Ovary (tissue), 9 donors: ENCODE measurements around the gene FUT7. TPM values are rescaled to one million over a fixed set of nuclear protein-coding genes. Genes with fewer than 3 reads are reported as not detected.

ENCODE experiments used
- DNase-seq, 5 donors: peaks; one replicate each; pipeline ENCODE4 v3.0.0-alpha.2; 2019 to 2020
- H3K27ac ChIP-seq, 2 donors: fragments of 200-600 bp; one replicate each; pipeline versions ENCODE4 v1.5.1 to v1.8.0; 2019 to 2022
- H3K27me3 ChIP-seq: fragments of 200-600 bp; one replicate; pipeline ENCODE4 v1.8.0; 2022
- H3K36me3 ChIP-seq: fragments of 200-600 bp; sonication (generic); one replicate; pipeline ENCODE4 v1.5.1; 2019
- H3K4me1 ChIP-seq: one replicate; pipeline ENCODE4 v1.8.1; 2013; ENCODE audit warnings: mild to moderate bottlenecking, moderate library complexity; ENCODE audit not compliant: insufficient read depth
- H3K4me3 ChIP-seq: fragments of 200-600 bp; sonication (generic); one replicate; pipeline ENCODE4 v1.5.1; 2017
- H3K9me3 ChIP-seq, 2 donors: fragments of 200-600 bp in 1 of 2; sonication (generic) in 1 of 2; one replicate each; pipeline versions ENCODE4 v1.5.1 to v1.8.1; 2013 to 2019; ENCODE audit warnings: mild to moderate bottlenecking in 1 of 2, moderate library complexity in 1 of 2
- CTCF ChIP-seq, 3 donors: fragments of 450-650 bp in 2 of 3; fragments of 200-600 bp in 1 of 3; IDR thresholded peaks; one replicate each; pipeline versions ENCODE4 v1.5.1 to v1.8.0; 2016 to 2022; ENCODE audit warnings: antibody characterized with exemption in 3 of 3, mild to moderate bottlenecking in 1 of 3
- EP300 ChIP-seq: sonication (generic); formaldehyde crosslinking; IDR thresholded peaks from one replicate; pipeline ENCODE4 v1.6.1; 2017; ENCODE audit warnings: antibody characterized with exemption
- POLR2A ChIP-seq: fragments of 450-650 bp; IDR thresholded peaks from one replicate; pipeline ENCODE4 v1.6.1; 2017; ENCODE audit warnings: antibody characterized with exemption, mild to moderate bottlenecking, moderate library complexity
- WGBS, 3 donors: extraction: QIAGEN DNeasy Blood & Tissue Kit in 1 of 3; methylation state at CpG; one replicate each; pipeline versions ENCODE4 v1.1.5 to v1.1.7; 2013 to 2017; 5-methylcytosine and 5-hydroxymethylcytosine counted together
- intact Hi-C, 4 donors: fragments of 100-400 bp; cut with DNase I; formaldehyde crosslinking; loops; one replicate each; pipeline versions ENCODE4 v1.11.0 to v1.15.1; 2022 to 2023
- polyA plus RNA-seq, 2 donors: library from polyadenylated mRNA; stranded (reverse); fragments of 200-250 nt in 1 of 2; fragments of 350-450 nt in 1 of 2; fragmentation: Illumina TruSeq in 1 of 2; extraction: RNeasy Lipid Tissue Mini Kit (QIAGEN cat#74804) in 1 of 2; gene quantifications; one replicate each; pipeline ENCODE4 v1.2.3, GENCODE V29; 2013 to 2014
- total RNA-seq, 7 donors: library from RNA; depleted of rRNA in 2 of 7; stranded (reverse); fragments of >200 nt in 2 of 7; fragmentation: NEBNext Ultra II Directional in 3 of 7; extraction: Animal tissue kit (Norgen Biotek cat#: 25700) in 3 of 7; gene quantifications; one replicate each; pipeline versions ENCODE4 v1.1.0 to v1.2.4, GENCODE V29; 2016 to 2023
- donor health status: DM: no; HTN: no; CAD: no; lungs with moderate emphysema.
- donor health status: DM: no; HTN: no; CAD: no.
- donor health status: Bipolar disorder and iron deficiency.
- donor health status: DM: yes; HTN: yes; CAD: no.
- donor health status: DM: no; HTN: no; CAD: no.
- donor health status: DM: yes; HTN: yes; CAD: no.

Gene FUT7
- total and polyA plus RNA-seq, 9 donors = 0.07 to 0.08 TPM; not detected in 7

DNA sequence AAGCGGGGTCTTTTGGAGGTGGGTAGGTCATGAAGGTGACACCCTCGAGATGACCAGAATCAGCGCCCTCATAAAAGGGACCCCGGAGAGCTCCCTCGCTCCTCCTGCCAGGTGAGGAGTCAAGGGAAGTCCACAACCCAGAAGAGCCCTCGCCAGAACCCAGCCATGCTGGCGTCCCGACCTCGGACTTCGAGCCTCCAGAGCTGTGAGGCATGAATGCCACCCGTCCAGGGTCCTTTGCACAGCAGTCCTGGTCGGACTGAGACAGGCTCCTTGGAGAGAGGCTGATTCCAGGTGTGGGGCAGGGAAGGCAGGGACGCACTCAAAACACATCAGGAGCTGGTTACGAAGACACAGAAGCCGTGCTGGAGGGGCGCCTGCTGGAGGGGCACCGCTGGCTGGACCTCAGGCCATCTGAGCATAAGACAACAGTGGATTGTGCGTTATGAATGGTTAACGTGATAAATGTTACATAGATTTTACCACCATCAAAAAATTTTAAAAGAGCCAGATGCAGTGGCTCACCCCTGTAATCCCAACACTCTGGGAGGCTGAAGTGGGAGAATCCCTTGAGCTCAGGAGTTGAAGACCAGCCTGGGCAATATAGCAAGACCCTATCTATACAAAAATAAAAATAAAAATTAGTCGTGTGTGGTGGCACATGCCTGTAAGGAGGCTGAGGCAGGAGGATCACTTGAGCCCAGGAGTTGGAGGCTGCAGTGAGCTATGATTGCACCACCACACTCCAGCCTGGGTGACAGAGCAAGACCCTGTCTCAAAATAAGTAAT, 29.8 kb downstream of the FUT7 start:
- Histone ChIP-seq H3K27me3 (no peaks in the 10 kb centered on the region), H3K9me3 (no peaks in the 10 kb centered on the region), H3K4me1 (peaks cover 11% of the 10 kb centered on the region), H3K36me3 (no peaks in the 10 kb centered on the region), H3K27ac (no peak overlapping the region), H3K4me3 (no peak overlapping the region)
- no peak for DNase-seq
- no peak for TF ChIP-seq CTCF (IDR thresholded peaks at IDR 0.05)
- TF ChIP-seq EP300 = no peak
- no peak for TF ChIP-seq POLR2A
- intact Hi-C loops = no loop called here
- 89 to 90% (median 89%) methylated on average over 20 of the region's 20 CpGs for WGBS, 3 donors

DNA sequence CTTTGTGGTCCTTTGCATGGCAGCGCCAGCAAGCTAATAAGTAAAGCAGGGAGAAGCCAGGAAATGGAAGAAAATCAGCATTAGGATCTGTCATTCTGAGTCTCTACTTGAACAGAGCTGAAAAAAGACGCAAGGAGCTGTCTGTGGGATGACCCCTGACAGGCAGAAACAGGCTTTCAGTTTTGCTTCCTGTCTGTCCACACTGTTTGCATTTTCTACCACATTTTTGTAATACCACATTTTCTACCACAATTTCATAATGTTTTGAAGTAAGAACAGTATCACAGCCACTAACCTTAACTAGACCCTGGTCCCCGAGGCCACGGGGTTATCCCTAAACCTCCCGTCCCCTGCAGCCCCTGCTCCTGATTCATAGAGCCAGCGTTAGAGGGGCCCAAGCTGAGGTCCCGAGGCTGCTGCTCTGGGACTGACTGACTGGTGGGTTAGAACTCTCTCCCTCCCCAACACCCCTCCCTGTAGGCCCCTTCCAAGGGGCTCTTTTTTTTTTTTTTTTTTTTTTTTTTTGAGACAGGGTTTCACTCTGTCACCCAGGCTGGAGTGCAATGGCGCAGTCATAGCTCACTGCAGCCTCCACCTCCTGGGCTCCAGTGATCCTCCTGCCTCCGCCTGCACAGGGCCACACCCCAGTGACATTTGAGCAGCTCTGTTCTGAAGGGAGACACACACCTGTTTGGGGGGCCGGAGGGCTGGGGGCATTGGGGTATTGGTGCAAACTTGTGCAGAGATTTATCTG, 31.5 kb downstream of the FUT7 start:
- WGBS, 3 donors = 33 to 45% (median 33%) methylated on average over 10 of the region's 10 CpGs
- no peaks in the 10 kb centered on the region for H3K36me3 ChIP-seq
- no peak for DNase-seq
- H3K4me1 ChIP-seq = peaks cover 9% of the 10 kb centered on the region
- no peak overlapping the region for H3K27ac ChIP-seq
- TF ChIP-seq CTCF (IDR thresholded peaks at IDR 0.05) (no peak), POLR2A (no peak)
- H3K27me3 ChIP-seq = no peaks in the 10 kb centered on the region
- no peaks in the 10 kb centered on the region for H3K9me3 ChIP-seq
- no peak overlapping the region for H3K4me3 ChIP-seq
- intact Hi-C loops = no loop called here

DNA sequence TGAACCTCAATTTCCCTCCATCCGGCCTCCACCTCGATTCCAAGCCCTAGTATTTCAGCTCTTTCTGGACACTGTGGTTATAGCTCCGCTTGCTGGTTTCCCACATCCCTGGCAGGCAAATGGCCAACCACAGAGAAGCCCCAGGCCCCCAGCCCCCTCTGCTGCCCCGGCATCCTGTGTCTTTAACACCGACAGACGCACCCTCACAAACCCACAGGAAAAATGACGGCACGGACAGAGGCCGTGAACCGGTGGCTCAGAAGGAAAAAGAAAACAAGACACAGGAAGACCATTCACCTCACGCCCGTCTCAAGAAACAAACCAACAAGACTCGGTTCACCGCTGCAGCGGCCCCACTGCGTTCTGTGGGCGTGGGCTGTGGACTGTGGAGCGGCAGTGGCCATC, 34.1 kb downstream of the FUT7 start:
- no peak overlapping the region for H3K27ac ChIP-seq
- intact Hi-C loops = no loop called here
- H3K4me1 ChIP-seq = peaks cover 14% of the 10 kb centered on the region

GRCh38 chr9:136997371-136997770, 34.5 kb downstream of the FUT7 start:
- Histone ChIP-seq H3K27ac (no peak overlapping the region), H3K36me3 (no peaks in the 10 kb centered on the region), H3K4me3 (no peak overlapping the region), H3K9me3 (no peaks in the 10 kb centered on the region), H3K4me1 (peaks cover 14% of the 10 kb centered on the region), H3K27me3 (no peaks in the 10 kb centered on the region)
- WGBS, 3 donors = 88 to 92% (median 90%) methylated on average over 10 of the region's 10 CpGs
- TF ChIP-seq EP300 (no peak), CTCF (IDR thresholded peaks at IDR 0.05) (no peak), POLR2A (no peak)
- intact Hi-C loops = no loop called here
- no peak for DNase-seq

More for the DNA sequence above, 34.1 kb downstream of the FUT7 start:
- Histone ChIP-seq H3K4me3 (no peak overlapping the region), H3K27me3 (no peaks in the 10 kb centered on the region), H3K36me3 (no peaks in the 10 kb centered on the region), H3K9me3 (no peaks in the 10 kb centered on the region)
- no peak for DNase-seq
- no peak for TF ChIP-seq CTCF (IDR thresholded peaks at IDR 0.05)
- no peak for TF ChIP-seq EP300
- TF ChIP-seq POLR2A = no peak
- 81 to 85% (median 83%) methylated on average over 18 of the region's 18 CpGs for WGBS, 3 donors
